Measurements from ENCODE around the gene PHRF1. TPM values are rescaled to one million over a fixed set of nuclear protein-coding genes. Genes with fewer than 3 reads are reported as not detected.
A peak's percentile ranks its signal among the peaks of the same experiment; 100 is the strongest.
"Not testable (repeated sequence)": the region's sequence is repeated elsewhere in the genome, so short reads cannot be mapped to it uniquely, and the experiment has no call there.

Gene PHRF1
- total and polyA plus RNA-seq, 4 donors = 14.7 to 28.4 (median 23.4) TPM

- DNase-seq (ENCODE audit: low read depth in 4 of 6, low spot score in 6 of 6) = peak in 1 of 6 donors; percentile 13
- not testable (repeated sequence) for H3K4me3 ChIP-seq (ENCODE audit: low read depth, low read length); H3K27ac ChIP-seq (ENCODE audit: low read depth, low read length); H3K27me3 ChIP-seq (ENCODE audit: control insufficient read depth, insufficient read depth, low read length); H3K9me3 ChIP-seq (ENCODE audit: control insufficient read depth, insufficient read depth, low read length)
- H3K4me1 ChIP-seq (ENCODE audit: control insufficient read depth, insufficient read depth, low read length) = peaks cover 42% of the 10 kb centered on the region
- 34% methylated on average over 9 of the region's 14 CpGs for whole genome bisulfite sequencing (ENCODE audit: insufficient coverage)
- H3K36me3 ChIP-seq (ENCODE audit: control insufficient read depth, insufficient read depth, low read length) = peaks cover 16% of the 10 kb centered on the region
These were observed 2.2 kb upstream of the PHRF1 start for GRCh38 chr11:574031-574570.

- peak overlapping the region; percentile 57 for H3K4me3 ChIP-seq (ENCODE audit: low read depth, low read length)
- H3K4me1 ChIP-seq (ENCODE audit: control insufficient read depth, insufficient read depth, low read length) = peaks cover 43% of the 10 kb centered on the region
- peaks cover 18% of the 10 kb centered on the region for H3K36me3 ChIP-seq (ENCODE audit: control insufficient read depth, insufficient read depth, low read length)
- 18% methylated on average over 24 of the region's 25 CpGs for WGBS (ENCODE audit: insufficient coverage)
- H3K27ac ChIP-seq (ENCODE audit: low read depth, low read length) = no peak overlapping the region
- peaks cover 8% of the 10 kb centered on the region for H3K27me3 ChIP-seq (ENCODE audit: control insufficient read depth, insufficient read depth, low read length)
- no peaks in the 10 kb centered on the region for H3K9me3 ChIP-seq (ENCODE audit: control insufficient read depth, insufficient read depth, low read length)
- no peak for DNase-seq (ENCODE audit: low read depth in 4 of 6, low spot score in 6 of 6)
These were observed 1.5 kb upstream of the PHRF1 start for GRCh38 chr11:574632-575312.

- H3K4me3 ChIP-seq (ENCODE audit: low read depth, low read length) = peak overlapping the region; percentile 57
- under 1% methylated on average over 54 of the region's 81 CpGs for WGBS (ENCODE audit: insufficient coverage)
- H3K36me3 ChIP-seq (ENCODE audit: control insufficient read depth, insufficient read depth, low read length) = peaks cover 18% of the 10 kb centered on the region
- no peak overlapping the region for H3K27ac ChIP-seq (ENCODE audit: low read depth, low read length)
- H3K4me1 ChIP-seq (ENCODE audit: control insufficient read depth, insufficient read depth, low read length) = peaks cover 45% of the 10 kb centered on the region
- peaks cover 8% of the 10 kb centered on the region for H3K27me3 ChIP-seq (ENCODE audit: control insufficient read depth, insufficient read depth, low read length)
- DNase-seq (ENCODE audit: low read depth in 4 of 6, low spot score in 6 of 6) = peak in 2 of 6 donors; percentile 55 to 85
- no peaks in the 10 kb centered on the region for H3K9me3 ChIP-seq (ENCODE audit: control insufficient read depth, insufficient read depth, low read length)
These were observed 816 bp upstream of the PHRF1 start for GRCh38 chr11:575313-575995.

- peaks cover 8% of the 10 kb centered on the region for H3K27me3 ChIP-seq (ENCODE audit: control insufficient read depth, insufficient read depth, low read length)
- H3K4me3 ChIP-seq (ENCODE audit: low read depth, low read length) = peak overlapping the region; percentile 85
- H3K4me1 ChIP-seq (ENCODE audit: control insufficient read depth, insufficient read depth, low read length) = peaks cover 45% of the 10 kb centered on the region
- H3K36me3 ChIP-seq (ENCODE audit: control insufficient read depth, insufficient read depth, low read length) = peaks cover 28% of the 10 kb centered on the region
- no peak overlapping the region for H3K27ac ChIP-seq (ENCODE audit: low read depth, low read length)
- no peaks in the 10 kb centered on the region for H3K9me3 ChIP-seq (ENCODE audit: control insufficient read depth, insufficient read depth, low read length)
- no peak for DNase-seq (ENCODE audit: low read depth in 4 of 6, low spot score in 6 of 6)
- WGBS (ENCODE audit: insufficient coverage) = 9% methylated on average over 43 of the region's 48 CpGs
These were observed 741 bp downstream of the PHRF1 start for GRCh38 chr11:576811-577610.

- Histone ChIP-seq H3K27ac (ENCODE audit: low read depth, low read length) (no peak overlapping the region), H3K9me3 (ENCODE audit: control insufficient read depth, insufficient read depth, low read length) (no peaks in the 10 kb centered on the region), H3K4me1 (ENCODE audit: control insufficient read depth, insufficient read depth, low read length) (peaks cover 45% of the 10 kb centered on the region), H3K36me3 (ENCODE audit: control insufficient read depth, insufficient read depth, low read length) (peaks cover 33% of the 10 kb centered on the region), H3K27me3 (ENCODE audit: control insufficient read depth, insufficient read depth, low read length) (peaks cover 8% of the 10 kb centered on the region), H3K4me3 (ENCODE audit: low read depth, low read length) (peak overlapping the region; percentile 85)
- 75% methylated on average over 6 of the region's 6 CpGs for WGBS (ENCODE audit: insufficient coverage)
- no peak for DNase-seq (ENCODE audit: low read depth in 4 of 6, low spot score in 6 of 6)
These were observed 1.3 kb downstream of the PHRF1 start for GRCh38 chr11:577611-577894.

GRCh38 chr11:578276-579035 lies 2.2 kb downstream of the PHRF1 start:
- Histone ChIP-seq H3K27me3 (ENCODE audit: control insufficient read depth, insufficient read depth, low read length) (peaks cover 8% of the 10 kb centered on the region), H3K36me3 (ENCODE audit: control insufficient read depth, insufficient read depth, low read length) (peaks cover 37% of the 10 kb centered on the region), H3K4me3 (ENCODE audit: low read depth, low read length) (no peak overlapping the region), H3K9me3 (ENCODE audit: control insufficient read depth, insufficient read depth, low read length) (no peaks in the 10 kb centered on the region), H3K4me1 (ENCODE audit: control insufficient read depth, insufficient read depth, low read length) (peaks cover 45% of the 10 kb centered on the region), H3K27ac (ENCODE audit: low read depth, low read length) (no peak overlapping the region)
- 87% methylated on average over 17 of the region's 21 CpGs for WGBS (ENCODE audit: insufficient coverage)
- no peak for DNase-seq (ENCODE audit: low read depth in 4 of 6, low spot score in 6 of 6)

GRCh38 chr11:579830-580601 lies 3.7 kb downstream of the PHRF1 start:
- 77% methylated on average over 17 of the region's 20 CpGs for WGBS (ENCODE audit: insufficient coverage)
- no peak for DNase-seq (ENCODE audit: low read depth in 4 of 6, low spot score in 6 of 6)

GRCh38 chr11:581342-581741 lies 5.1 kb downstream of the PHRF1 start:
- WGBS (ENCODE audit: insufficient coverage) = 91% methylated on average over 12 of the region's 14 CpGs
- H3K36me3 ChIP-seq (ENCODE audit: control insufficient read depth, insufficient read depth, low read length) = peaks cover 57% of the 10 kb centered on the region
- DNase-seq (ENCODE audit: low read depth in 4 of 6, low spot score in 6 of 6) = no peak
- peaks cover 32% of the 10 kb centered on the region for H3K4me1 ChIP-seq (ENCODE audit: control insufficient read depth, insufficient read depth, low read length)
- H3K27ac ChIP-seq (ENCODE audit: low read depth, low read length) = no peak overlapping the region
- H3K4me3 ChIP-seq (ENCODE audit: low read depth, low read length) = no peak overlapping the region
- H3K27me3 ChIP-seq (ENCODE audit: control insufficient read depth, insufficient read depth, low read length) = no peaks in the 10 kb centered on the region
- H3K9me3 ChIP-seq (ENCODE audit: control insufficient read depth, insufficient read depth, low read length) = no peaks in the 10 kb centered on the region

More at GRCh38 chr11:579830-580601, 3.7 kb downstream of the PHRF1 start:
- peaks cover 37% of the 10 kb centered on the region for H3K4me1 ChIP-seq (ENCODE audit: control insufficient read depth, insufficient read depth, low read length)
- peaks cover 2% of the 10 kb centered on the region for H3K27me3 ChIP-seq (ENCODE audit: control insufficient read depth, insufficient read depth, low read length)
- H3K36me3 ChIP-seq (ENCODE audit: control insufficient read depth, insufficient read depth, low read length) = peaks cover 52% of the 10 kb centered on the region
- H3K4me3 ChIP-seq (ENCODE audit: low read depth, low read length) = no peak overlapping the region
- H3K9me3 ChIP-seq (ENCODE audit: control insufficient read depth, insufficient read depth, low read length) = no peaks in the 10 kb centered on the region
- no peak overlapping the region for H3K27ac ChIP-seq (ENCODE audit: low read depth, low read length)

All from spinal cord (tissue), 10 donors.